ENCODE measurements around the gene ZFP42. TPM values are rescaled to one million over a fixed set of nuclear protein-coding genes. Genes with fewer than 3 reads are reported as not detected.
A peak's percentile ranks its signal among the peaks of the same experiment; 100 is the strongest.

The ZFP42 gene
- 0.50 to 0.51 TPM in 2 of 3 replicates, not detected in the other for total RNA-seq
- long read RNA-seq = 0 reads

DNA sequence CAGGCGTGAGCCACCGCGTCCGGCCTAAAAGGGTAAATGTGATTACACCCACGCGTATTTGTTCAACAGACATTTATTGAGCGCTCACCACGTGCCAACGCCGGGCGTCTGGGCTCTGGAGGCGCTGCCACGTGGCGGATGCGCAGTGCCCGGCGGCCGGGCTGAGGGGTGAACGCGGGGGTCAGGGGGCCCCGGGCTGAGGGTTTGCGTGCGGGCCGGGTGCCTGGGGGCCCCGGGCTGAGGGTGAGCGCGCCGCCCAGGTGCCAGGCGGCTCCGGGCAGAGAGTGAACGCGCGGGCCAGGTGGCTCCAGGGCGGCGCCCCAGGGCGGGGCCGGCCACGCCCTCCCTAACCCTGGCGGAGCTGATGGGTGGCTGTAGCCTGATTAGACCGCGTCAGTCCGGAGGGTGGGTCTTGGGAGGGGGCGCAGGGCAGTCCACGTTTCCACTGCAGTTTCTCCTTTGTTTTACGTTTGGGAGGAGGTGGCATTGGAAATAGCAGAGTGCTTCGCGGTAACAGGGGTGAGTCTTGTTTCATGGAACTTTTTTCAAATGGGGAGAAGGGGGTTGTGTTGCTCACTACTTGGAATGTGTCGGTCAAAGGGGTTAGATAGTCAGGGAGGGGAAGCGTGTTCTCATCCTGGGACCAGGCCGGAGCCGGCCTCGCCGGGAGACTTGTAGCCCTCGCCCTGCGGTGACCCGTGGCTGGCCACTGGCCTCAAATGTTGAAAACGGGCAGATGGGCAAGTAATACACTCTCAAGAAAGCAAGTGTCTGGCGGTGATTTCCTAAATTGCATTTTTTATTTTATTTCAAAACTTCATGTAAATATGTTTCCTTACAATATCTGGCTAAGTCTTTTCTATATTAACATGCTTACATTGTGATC is at the start of gene ZFP42:
Gene ZFP42, plus strand, starts transcription at position 450 of the 886 bp plus-strand sequence. CDS start 7,037 bp downstream, outside the sequence.
- Mint-ChIP-seq H3K27ac (ENCODE audit: unreplicated experiment) (no peak within 1 kb of the TSS), H3K4me3 (ENCODE audit: unreplicated experiment) (peak within 1 kb of the TSS; percentile 45)

DNA sequence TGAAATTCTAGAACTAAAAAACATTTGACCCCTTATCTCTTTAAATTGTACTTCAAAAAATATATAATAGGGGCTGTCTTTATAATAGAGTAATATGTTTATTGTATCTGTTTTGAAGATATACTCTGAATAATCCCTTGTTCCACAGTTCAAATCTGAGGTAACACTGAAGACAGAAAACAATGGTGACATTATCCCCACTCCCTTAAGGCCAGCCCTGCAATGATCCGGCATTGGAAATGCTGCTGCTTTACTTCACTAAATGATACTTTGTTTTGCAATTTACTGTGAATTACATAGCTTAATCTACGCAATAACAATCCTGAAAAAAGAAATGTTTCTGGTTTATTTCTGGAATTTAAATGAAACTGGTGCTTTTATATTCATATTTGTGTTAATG is 34.4 kb upstream of the ZFP42 start:
- H3K4me3 Mint-ChIP-seq (ENCODE audit: unreplicated experiment) = no peak overlapping the region
- no peaks in the 10 kb centered on the region for H3K27me3 Mint-ChIP-seq (ENCODE audit: low read depth)
- peaks cover 1% of the 10 kb centered on the region for H3K36me3 Mint-ChIP-seq (ENCODE audit: low read depth)
- H3K9me3 Mint-ChIP-seq (ENCODE audit: low read depth) = peaks cover 2% of the 10 kb centered on the region
- no peak for DNase-seq (ENCODE audit: low spot score)
- TF ChIP-seq, protein P1, sequence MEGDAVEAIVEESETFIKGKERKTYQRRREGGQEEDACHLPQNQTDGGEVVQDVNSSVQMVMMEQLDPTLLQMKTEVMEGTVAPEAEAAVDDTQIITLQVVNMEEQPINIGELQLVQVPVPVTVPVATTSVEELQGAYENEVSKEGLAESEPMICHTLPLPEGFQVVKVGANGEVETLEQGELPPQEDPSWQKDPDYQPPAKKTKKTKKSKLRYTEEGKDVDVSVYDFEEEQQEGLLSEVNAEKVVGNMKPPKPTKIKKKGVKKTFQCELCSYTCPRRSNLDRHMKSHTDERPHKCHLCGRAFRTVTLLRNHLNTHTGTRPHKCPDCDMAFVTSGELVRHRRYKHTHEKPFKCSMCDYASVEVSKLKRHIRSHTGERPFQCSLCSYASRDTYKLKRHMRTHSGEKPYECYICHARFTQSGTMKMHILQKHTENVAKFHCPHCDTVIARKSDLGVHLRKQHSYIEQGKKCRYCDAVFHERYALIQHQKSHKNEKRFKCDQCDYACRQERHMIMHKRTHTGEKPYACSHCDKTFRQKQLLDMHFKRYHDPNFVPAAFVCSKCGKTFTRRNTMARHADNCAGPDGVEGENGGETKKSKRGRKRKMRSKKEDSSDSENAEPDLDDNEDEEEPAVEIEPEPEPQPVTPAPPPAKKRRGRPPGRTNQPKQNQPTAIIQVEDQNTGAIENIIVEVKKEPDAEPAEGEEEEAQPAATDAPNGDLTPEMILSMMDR (IDR thresholded peaks at IDR 0.05) = no peak
- H3K27ac Mint-ChIP-seq (ENCODE audit: unreplicated experiment) = no peak overlapping the region
- peaks cover 12% of the 10 kb centered on the region for H3K4me1 Mint-ChIP-seq (ENCODE audit: low read depth)

More for the DNA sequence above, at the start of gene ZFP42:
- H3K36me3 Mint-ChIP-seq (ENCODE audit: low read depth) = peaks cover 4% of the 10 kb centered on the region
- no peak for DNase-seq (ENCODE audit: low spot score)
- H3K4me1 Mint-ChIP-seq (ENCODE audit: low read depth) = peaks cover 9% of the 10 kb centered on the region
- TF ChIP-seq, protein P1 (IDR thresholded peaks at IDR 0.05) = no peak
- H3K9me3 Mint-ChIP-seq (ENCODE audit: low read depth) = peaks cover 5% of the 10 kb centered on the region
- no peaks in the 10 kb centered on the region for H3K27me3 Mint-ChIP-seq (ENCODE audit: low read depth)

DNA sequence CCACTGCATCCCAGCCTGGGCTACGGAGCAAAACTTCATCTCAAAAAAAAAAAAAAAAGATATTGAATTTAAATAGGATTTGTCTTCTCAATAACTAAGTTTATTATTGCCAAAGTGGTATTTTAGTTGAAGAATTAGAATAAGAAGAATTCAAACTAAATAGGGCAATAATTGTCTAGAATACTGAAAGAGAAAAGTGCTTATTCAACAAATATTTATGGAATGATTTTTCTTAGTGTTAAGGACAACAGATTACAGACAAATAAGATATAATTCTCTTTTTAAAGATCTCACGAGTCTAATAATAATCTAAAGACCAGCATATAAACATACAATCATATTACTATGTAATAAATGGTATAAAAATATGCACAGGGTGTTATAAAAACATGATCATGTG is 33.6 kb upstream of the ZFP42 start:
- peaks cover 1% of the 10 kb centered on the region for H3K36me3 Mint-ChIP-seq (ENCODE audit: low read depth)
- TF ChIP-seq, protein P1 (IDR thresholded peaks at IDR 0.05) = no peak
- H3K27ac Mint-ChIP-seq (ENCODE audit: unreplicated experiment) = no peak overlapping the region
- no peak overlapping the region for H3K4me3 Mint-ChIP-seq (ENCODE audit: unreplicated experiment)
- no peak for DNase-seq (ENCODE audit: low spot score)
- no peaks in the 10 kb centered on the region for H3K27me3 Mint-ChIP-seq (ENCODE audit: low read depth)
- H3K4me1 Mint-ChIP-seq (ENCODE audit: low read depth) = peaks cover 12% of the 10 kb centered on the region
- peaks cover 2% of the 10 kb centered on the region for H3K9me3 Mint-ChIP-seq (ENCODE audit: low read depth)

DNA sequence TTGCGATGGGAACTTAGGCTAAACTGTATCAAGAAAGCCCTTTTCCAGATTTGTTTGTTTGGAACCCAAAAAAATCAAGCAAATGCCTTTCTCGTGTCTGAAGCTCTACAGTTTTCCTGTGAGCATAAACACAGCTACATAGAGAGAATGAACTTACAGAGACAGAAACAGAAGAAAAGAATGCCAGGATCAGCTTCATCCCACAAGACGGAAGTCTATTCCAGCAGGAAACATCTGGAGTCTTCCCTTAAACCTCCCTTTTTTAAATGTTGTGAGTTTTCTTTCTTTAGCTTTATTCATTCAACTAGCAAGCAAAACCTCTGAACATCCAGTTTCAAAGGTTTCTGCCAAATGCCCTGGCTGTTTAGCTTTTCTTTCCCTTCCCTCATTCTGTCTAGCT is 32.6 kb upstream of the ZFP42 start:
- no peak overlapping the region for H3K4me3 Mint-ChIP-seq (ENCODE audit: unreplicated experiment)
- no peaks in the 10 kb centered on the region for H3K9me3 Mint-ChIP-seq (ENCODE audit: low read depth)
- DNase-seq (ENCODE audit: low spot score) = no peak
- H3K36me3 Mint-ChIP-seq (ENCODE audit: low read depth) = peaks cover 1% of the 10 kb centered on the region
- TF ChIP-seq, protein P1 (IDR thresholded peaks at IDR 0.05) = no peak
- no peak overlapping the region for H3K27ac Mint-ChIP-seq (ENCODE audit: unreplicated experiment)
- peaks cover 12% of the 10 kb centered on the region for H3K4me1 Mint-ChIP-seq (ENCODE audit: low read depth)
- no peaks in the 10 kb centered on the region for H3K27me3 Mint-ChIP-seq (ENCODE audit: low read depth)

- Mint-ChIP-seq H3K36me3 (ENCODE audit: low read depth) (no peaks in the 10 kb centered on the region), H3K9me3 (ENCODE audit: low read depth) (no peaks in the 10 kb centered on the region), H3K4me1 (ENCODE audit: low read depth) (peaks cover 12% of the 10 kb centered on the region), H3K27ac (ENCODE audit: unreplicated experiment) (no peak overlapping the region), H3K27me3 (ENCODE audit: low read depth) (no peaks in the 10 kb centered on the region), H3K4me3 (ENCODE audit: unreplicated experiment) (no peak overlapping the region)
- no peak for DNase-seq (ENCODE audit: low spot score)
- TF ChIP-seq, protein P1 (IDR thresholded peaks at IDR 0.05) = no peak
These were observed 29.8 kb upstream of the ZFP42 start for GRCh38 chr4:187965726-187966125.
